ENCODE results near the gene TOR4A. TPM values are rescaled to one million over a fixed set of nuclear protein-coding genes. Genes with fewer than 3 reads are reported as not detected.

TOR4A gene
- total RNA-seq, 2 experiments from 2014 or later, result 0.67 to 0.80 TPM

DNA sequence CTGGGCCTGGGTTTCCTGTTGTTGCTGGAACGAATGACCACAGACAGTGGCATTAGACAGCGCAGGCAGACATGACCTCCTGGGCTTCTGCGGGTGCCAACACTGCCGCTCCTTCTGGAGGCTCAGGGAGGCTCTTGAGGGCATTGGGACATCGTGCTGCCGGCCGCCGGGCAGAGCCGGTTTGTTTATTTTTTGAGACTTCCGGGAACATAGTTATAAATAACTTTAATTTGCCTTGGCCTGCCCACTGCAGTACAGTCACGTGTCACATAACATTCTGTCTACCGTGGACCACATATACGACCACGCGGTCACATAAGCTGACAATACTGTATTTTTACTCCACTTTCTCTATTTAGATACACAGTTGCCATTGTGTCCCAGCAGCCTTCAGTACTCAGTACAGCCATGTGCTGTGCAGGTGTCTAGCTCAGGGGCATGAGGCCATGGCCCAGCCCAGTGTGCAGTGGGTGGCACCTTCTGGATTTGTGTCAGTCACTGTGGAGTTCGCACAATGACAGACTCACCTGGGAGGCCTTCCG lies 8.2 kb upstream of the TOR4A start:
- peaks cover 8% of the 10 kb centered on the region for H3K4me1 Mint-ChIP-seq (ENCODE audit: low read depth)
- Histone ChIP-seq H3K36me3 (ENCODE audit: insufficient read depth, low read length) (peaks cover 58% of the 10 kb centered on the region), H3K4me1 (ENCODE audit: insufficient read depth, low read length) (peaks cover 17% of the 10 kb centered on the region), H3K4me3 (ENCODE audit: low read length) (no peak overlapping the region), H3K27ac (ENCODE audit: low read depth in 1 of 2, low read length in 2 of 2) (no peak overlapping the region), H3K9me3 (ENCODE audit: control insufficient read depth in 1 of 2, insufficient read depth in 1 of 2, low read length in 2 of 2) (no peaks in the 10 kb centered on the region), H3K27me3 (ENCODE audit: control insufficient read depth in 1 of 2, insufficient read depth in 2 of 2, low read length in 2 of 2) (no peaks in the 10 kb centered on the region)
- no peak for ATAC-seq (ENCODE audit: poor library complexity)
- no peak overlapping the region for H3K4me3 Mint-ChIP-seq
- H3K27ac Mint-ChIP-seq, result no peak overlapping the region
- no peaks in the 10 kb centered on the region for H3K9me3 Mint-ChIP-seq
- H3K27me3 Mint-ChIP-seq, result no peaks in the 10 kb centered on the region
- H3K36me3 Mint-ChIP-seq (ENCODE audit: low read depth), result peaks cover 39% of the 10 kb centered on the region
- ChIA-PET CTCF (no interaction called here), POLR2A (no interaction called here)
- TF ChIP-seq, protein P1, sequence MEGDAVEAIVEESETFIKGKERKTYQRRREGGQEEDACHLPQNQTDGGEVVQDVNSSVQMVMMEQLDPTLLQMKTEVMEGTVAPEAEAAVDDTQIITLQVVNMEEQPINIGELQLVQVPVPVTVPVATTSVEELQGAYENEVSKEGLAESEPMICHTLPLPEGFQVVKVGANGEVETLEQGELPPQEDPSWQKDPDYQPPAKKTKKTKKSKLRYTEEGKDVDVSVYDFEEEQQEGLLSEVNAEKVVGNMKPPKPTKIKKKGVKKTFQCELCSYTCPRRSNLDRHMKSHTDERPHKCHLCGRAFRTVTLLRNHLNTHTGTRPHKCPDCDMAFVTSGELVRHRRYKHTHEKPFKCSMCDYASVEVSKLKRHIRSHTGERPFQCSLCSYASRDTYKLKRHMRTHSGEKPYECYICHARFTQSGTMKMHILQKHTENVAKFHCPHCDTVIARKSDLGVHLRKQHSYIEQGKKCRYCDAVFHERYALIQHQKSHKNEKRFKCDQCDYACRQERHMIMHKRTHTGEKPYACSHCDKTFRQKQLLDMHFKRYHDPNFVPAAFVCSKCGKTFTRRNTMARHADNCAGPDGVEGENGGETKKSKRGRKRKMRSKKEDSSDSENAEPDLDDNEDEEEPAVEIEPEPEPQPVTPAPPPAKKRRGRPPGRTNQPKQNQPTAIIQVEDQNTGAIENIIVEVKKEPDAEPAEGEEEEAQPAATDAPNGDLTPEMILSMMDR (IDR thresholded peaks at IDR 0.05), result no peak
- no peak for DNase-seq
- intact Hi-C loops (cut with DNase I, micrococcal nuclease), result no loop called here

DNA sequence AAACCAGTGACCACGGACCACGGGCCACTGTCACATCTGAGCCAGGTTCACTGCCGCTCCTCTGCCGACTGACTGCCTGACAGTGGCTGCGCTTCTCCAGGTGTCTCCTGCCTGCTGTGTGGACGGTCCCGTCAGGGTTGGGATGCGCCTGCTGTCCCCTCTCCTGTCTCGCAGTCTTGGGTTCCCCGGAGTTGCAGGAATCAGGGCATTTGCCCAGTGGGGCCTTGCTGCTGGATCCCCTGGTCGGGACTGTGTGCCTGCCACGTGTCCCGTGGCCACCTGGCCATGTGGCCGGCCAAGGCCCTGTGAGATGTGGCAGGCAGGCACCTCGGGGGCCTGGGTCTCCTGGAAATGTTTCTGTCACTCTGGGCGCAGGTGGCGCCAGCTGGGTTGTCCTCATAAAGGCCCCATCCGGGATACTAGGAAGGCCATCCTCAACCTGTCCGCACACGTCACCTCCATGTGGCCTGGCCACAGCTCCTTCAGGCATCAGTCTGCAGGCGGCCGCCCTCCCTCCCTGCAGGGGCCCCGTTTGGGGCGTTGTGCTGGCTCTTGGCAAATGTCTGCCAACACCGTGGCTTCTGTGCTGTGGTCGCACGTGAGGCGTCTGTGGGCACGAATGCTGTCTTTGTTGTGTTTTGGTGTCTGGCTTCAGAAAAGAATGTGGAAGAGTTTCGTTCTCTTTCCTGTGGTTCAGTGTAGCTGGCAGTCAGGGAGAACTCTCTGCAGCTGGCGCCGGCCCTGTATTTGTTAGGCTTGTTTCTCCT lies 6.4 kb upstream of the TOR4A start:
- H3K4me3 ChIP-seq (ENCODE audit: low read length), result no peak overlapping the region
- no peaks in the 10 kb centered on the region for H3K27me3 ChIP-seq (ENCODE audit: control insufficient read depth in 1 of 2, insufficient read depth in 2 of 2, low read length in 2 of 2)
- peaks cover 45% of the 10 kb centered on the region for H3K36me3 ChIP-seq (ENCODE audit: insufficient read depth, low read length)
- no peaks in the 10 kb centered on the region for H3K9me3 ChIP-seq (ENCODE audit: control insufficient read depth in 1 of 2, insufficient read depth in 1 of 2, low read length in 2 of 2)
- Mint-ChIP-seq H3K4me1 (ENCODE audit: low read depth) (peaks cover 16% of the 10 kb centered on the region), H3K4me3 (no peak overlapping the region), H3K9me3 (no peaks in the 10 kb centered on the region), H3K27ac (peak overlapping the region; percentile 35), H3K36me3 (ENCODE audit: low read depth) (peaks cover 33% of the 10 kb centered on the region), H3K27me3 (no peaks in the 10 kb centered on the region)
- DNase-seq (peak in 8 of 14 experiments; percentile 29 to 68 (median 44)), ATAC-seq (ENCODE audit: poor library complexity) (peak; percentile 76)
- intact Hi-C loops (cut with DNase I, micrococcal nuclease), result no loop called here
- peaks cover 18% of the 10 kb centered on the region for H3K4me1 ChIP-seq (ENCODE audit: insufficient read depth, low read length)
- CTCF ChIA-PET, result no interaction called here
- H3K27ac ChIP-seq (ENCODE audit: low read depth in 1 of 2, low read length in 2 of 2), result no peak overlapping the region
- POLR2A ChIA-PET, result interaction anchor here (1.2 kb wide), 1 partner anchor 16 kb away, joined by 3 read pairs; the partner anchor contains the start of gene NELFB
- TF ChIP-seq, protein P1 (IDR thresholded peaks at IDR 0.05), result no peak

DNA sequence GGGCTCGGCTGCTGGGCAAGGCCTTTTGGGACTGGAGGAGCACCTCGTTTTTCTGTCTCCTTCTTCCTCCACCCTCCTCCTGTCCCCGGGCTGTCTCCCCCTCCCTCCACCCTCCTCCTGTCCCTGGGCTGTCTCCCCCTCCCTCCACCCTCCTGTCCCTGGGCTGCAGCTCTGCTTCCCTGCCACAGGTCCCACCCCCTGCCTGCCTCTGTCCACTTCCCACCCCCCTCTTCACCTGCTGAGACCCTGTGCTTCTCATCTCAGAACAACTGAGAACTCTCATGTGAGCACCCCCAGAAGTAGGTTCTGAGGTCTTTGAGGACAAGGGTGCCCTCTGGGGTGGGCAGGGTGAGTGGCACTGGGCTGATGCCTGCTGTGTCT lies 5.8 kb upstream of the TOR4A start:
- Histone ChIP-seq H3K27me3 (ENCODE audit: control insufficient read depth in 1 of 2, insufficient read depth in 2 of 2, low read length in 2 of 2) (peaks cover 0 to under 1% of the 10 kb centered on the region in 2 experiments), H3K27ac (ENCODE audit: low read depth in 1 of 2, low read length in 2 of 2) (no peak overlapping the region), H3K9me3 (ENCODE audit: control insufficient read depth in 1 of 2, insufficient read depth in 1 of 2, low read length in 2 of 2) (no peaks in the 10 kb centered on the region), H3K36me3 (ENCODE audit: insufficient read depth, low read length) (peaks cover 40% of the 10 kb centered on the region), H3K4me1 (ENCODE audit: insufficient read depth, low read length) (peaks cover 24% of the 10 kb centered on the region), H3K4me3 (ENCODE audit: low read length) (no peak overlapping the region)
- Mint-ChIP-seq H3K27me3 (peaks cover 1% of the 10 kb centered on the region), H3K27ac (peak overlapping the region; percentile 35), H3K36me3 (ENCODE audit: low read depth) (peaks cover 33% of the 10 kb centered on the region), H3K4me1 (ENCODE audit: low read depth) (peaks cover 17% of the 10 kb centered on the region), H3K4me3 (no peak overlapping the region), H3K9me3 (no peaks in the 10 kb centered on the region)
- CTCF ChIA-PET, result no interaction called here
- intact Hi-C loops (cut with DNase I, micrococcal nuclease), result no loop called here
- DNase-seq, result no peak
- no peak for ATAC-seq (ENCODE audit: poor library complexity)
- TF ChIP-seq, protein P1 (IDR thresholded peaks at IDR 0.05), result no peak
- POLR2A ChIA-PET, result interaction anchor here (1.2 kb wide), 1 partner anchor 16 kb away, joined by 3 read pairs; the partner anchor contains the start of gene NELFB

All from CD4-positive, alpha-beta T cell (primary cell).